DOHH2 (cell line): ENCODE measurements around the gene PIP4K2A.

Source experiments
- H3F3A ChIP-seq: fragments of 200-600 bp; sonication (generic), shearing (Covaris generic); 2 replicates; pipeline ENCODE4 v1.6.0; 2016; ENCODE audit warnings: antibody characterized with exemption, mild to moderate bottlenecking; ENCODE audit not compliant: control insufficient read depth, insufficient read depth
- H3K27ac ChIP-seq: fragments of 200-600 bp; sonication (generic); 2 replicates; pipeline ENCODE4 v1.5.1; 2014; ENCODE audit warnings: low read depth, mild to moderate bottlenecking, low read length, moderate library complexity
- H3K27me3 ChIP-seq: fragments of 200-600 bp; sonication (generic); 2 replicates; pipeline ENCODE4 v1.6.1; 2014; ENCODE audit warnings: mild to moderate bottlenecking, low read length, mixed read lengths; ENCODE audit not compliant: control insufficient read depth
- H3K36me3 ChIP-seq: fragments of 200-600 bp; sonication (generic); 2 replicates; pipeline ENCODE4 v1.6.1; 2014; ENCODE audit warnings: mild to moderate bottlenecking, low read length, moderate library complexity, mixed read lengths; ENCODE audit not compliant: control insufficient read depth
- H3K4me1 ChIP-seq: fragments of 200-600 bp; sonication (generic); 2 replicates; pipeline ENCODE4 v1.6.1; 2014; ENCODE audit warnings: mild to moderate bottlenecking, low read length, mixed read lengths; ENCODE audit not compliant: control insufficient read depth
- H3K4me2 ChIP-seq: fragments of 200-600 bp; sonication (generic); 2 replicates; pipeline ENCODE4 v1.6.0; 2014; ENCODE audit warnings: mild to moderate bottlenecking, low read length, moderate library complexity
- H3K4me3 ChIP-seq: fragments of 200-600 bp; sonication (generic); 2 replicates; pipeline ENCODE4 v1.5.1; 2014; ENCODE audit warnings: mild to moderate bottlenecking, low read length, mixed read lengths
- H3K79me2 ChIP-seq: fragments of 200-600 bp; sonication (generic); 2 replicates; pipeline ENCODE4 v1.6.1; 2014; ENCODE audit warnings: mild to moderate bottlenecking, low read length, mixed read lengths; ENCODE audit not compliant: control insufficient read depth
- H3K9me2 ChIP-seq: fragments of 200-600 bp; sonication (generic); replicated peaks from 2 replicates; pipeline ENCODE4 v1.6.1; 2014; ENCODE audit warnings: mild to moderate bottlenecking, low read length, mixed read lengths; ENCODE audit not compliant: control insufficient read depth
- H3K9me3 ChIP-seq: fragments of 200-600 bp; sonication (generic); 2 replicates; pipeline ENCODE4 v1.6.1; 2014; ENCODE audit warnings: antibody characterized with exemption, low read length, mixed read lengths; ENCODE audit not compliant: control insufficient read depth, insufficient read depth
- H4K20me1 ChIP-seq: fragments of 200-600 bp; sonication (generic); 2 replicates; pipeline ENCODE4 v1.6.0; 2014; ENCODE audit warnings: low read depth, mild to moderate bottlenecking, antibody characterized with exemption, low read length, moderate library complexity; ENCODE audit not compliant: control insufficient read depth, insufficient read depth
- EZH2phosphoT487 ChIP-seq: fragments of 200-600 bp; sonication (generic); IDR thresholded peaks from 2 replicates; pipeline ENCODE4 v1.6.1; 2017; ENCODE audit warnings: borderline replicate concordance, mild to moderate bottlenecking, antibody characterized with exemption, low read length, moderate library complexity, mixed read lengths
- TF ChIP-seq, protein P1 (sequence below): fragments of 200-600 bp; sonication (generic); IDR thresholded peaks from one replicate; pipeline ENCODE4 v1.5.1; 2014; ENCODE audit warnings: antibody characterized with exemption, mild to moderate bottlenecking, low read depth, low read length; ENCODE audit not compliant: poor library complexity, severe bottlenecking

Gene PIP4K2A

DNA sequence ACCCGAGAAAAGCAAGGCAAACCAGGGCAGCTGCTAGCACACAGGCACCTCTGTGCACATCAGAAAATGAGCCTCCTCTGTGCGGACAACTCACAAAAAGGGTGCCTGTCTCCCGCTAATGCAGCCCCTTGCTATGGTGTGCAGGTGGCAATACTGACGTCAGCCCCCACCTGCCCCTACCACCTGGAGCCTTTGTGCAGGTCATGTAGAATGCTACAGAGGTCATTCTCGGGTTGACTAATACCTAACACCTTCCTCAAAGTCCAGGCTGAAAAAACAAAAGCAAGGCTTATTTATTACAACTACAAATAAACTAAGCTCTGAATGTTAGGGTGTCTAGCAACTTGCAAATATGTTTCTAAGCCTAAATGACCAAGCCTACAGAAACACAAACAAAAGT lies 13.9 kb downstream of the PIP4K2A start:
- no peaks in the 10 kb centered on the region for H3K9me3 ChIP-seq
- no peak overlapping the region for H3K27ac ChIP-seq
- H3K4me2 ChIP-seq = 0 out of 2 replicates have a peak overlapping the region, but pooled peaks have one; percentile 6
- H4K20me1 ChIP-seq = peaks cover 16% of the 10 kb centered on the region
- TF ChIP-seq, protein P1, sequence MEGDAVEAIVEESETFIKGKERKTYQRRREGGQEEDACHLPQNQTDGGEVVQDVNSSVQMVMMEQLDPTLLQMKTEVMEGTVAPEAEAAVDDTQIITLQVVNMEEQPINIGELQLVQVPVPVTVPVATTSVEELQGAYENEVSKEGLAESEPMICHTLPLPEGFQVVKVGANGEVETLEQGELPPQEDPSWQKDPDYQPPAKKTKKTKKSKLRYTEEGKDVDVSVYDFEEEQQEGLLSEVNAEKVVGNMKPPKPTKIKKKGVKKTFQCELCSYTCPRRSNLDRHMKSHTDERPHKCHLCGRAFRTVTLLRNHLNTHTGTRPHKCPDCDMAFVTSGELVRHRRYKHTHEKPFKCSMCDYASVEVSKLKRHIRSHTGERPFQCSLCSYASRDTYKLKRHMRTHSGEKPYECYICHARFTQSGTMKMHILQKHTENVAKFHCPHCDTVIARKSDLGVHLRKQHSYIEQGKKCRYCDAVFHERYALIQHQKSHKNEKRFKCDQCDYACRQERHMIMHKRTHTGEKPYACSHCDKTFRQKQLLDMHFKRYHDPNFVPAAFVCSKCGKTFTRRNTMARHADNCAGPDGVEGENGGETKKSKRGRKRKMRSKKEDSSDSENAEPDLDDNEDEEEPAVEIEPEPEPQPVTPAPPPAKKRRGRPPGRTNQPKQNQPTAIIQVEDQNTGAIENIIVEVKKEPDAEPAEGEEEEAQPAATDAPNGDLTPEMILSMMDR = no peak
- no peak for TF ChIP-seq EZH2phosphoT487
- peaks cover 97% of the 10 kb centered on the region for H3K79me2 ChIP-seq
- H3F3A ChIP-seq = no peaks in the 10 kb centered on the region; the same call in 1 of the 2 replicates
- peaks cover 41% of the 10 kb centered on the region for H3K4me1 ChIP-seq
- H3K9me2 ChIP-seq = no peaks in the 10 kb centered on the region
- no peak overlapping the region for H3K4me3 ChIP-seq
- H3K27me3 ChIP-seq = no peaks in the 10 kb centered on the region
- 0 out of 2 replicates have a peak, but pooled peaks cover 2% of the 10 kb centered on the region for H3K36me3 ChIP-seq

DNA sequence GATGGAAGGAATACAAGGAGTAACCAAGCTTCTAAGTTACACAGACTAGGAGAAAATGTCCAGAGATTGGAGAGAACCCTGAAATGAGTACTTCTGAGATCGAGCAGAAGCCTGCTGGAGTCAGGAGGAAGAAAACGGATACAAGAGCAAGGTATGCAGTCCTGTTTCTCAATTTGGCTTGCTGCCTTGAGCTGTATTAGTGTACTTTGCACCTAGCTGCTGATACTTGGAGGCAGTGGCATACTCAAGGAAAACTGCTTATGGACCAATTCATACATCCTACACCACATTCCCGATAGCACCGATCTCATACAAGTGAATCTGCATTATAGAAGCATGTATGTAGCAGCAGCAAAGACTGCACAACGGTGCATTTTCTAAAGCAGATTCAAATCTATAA lies 14.4 kb downstream of the PIP4K2A start:
- H3K4me3 ChIP-seq = no peak overlapping the region
- no peak for TF ChIP-seq EZH2phosphoT487
- TF ChIP-seq, protein P1 = no peak
- H3K9me3 ChIP-seq = no peaks in the 10 kb centered on the region
- H3K4me2 ChIP-seq = no peak overlapping the region
- H3K79me2 ChIP-seq = peaks cover 97% of the 10 kb centered on the region
- H3K27ac ChIP-seq = no peak overlapping the region
- H3K9me2 ChIP-seq = no peaks in the 10 kb centered on the region
- H3K27me3 ChIP-seq = no peaks in the 10 kb centered on the region
- H3K36me3 ChIP-seq = 0 out of 2 replicates have a peak, but pooled peaks cover 2% of the 10 kb centered on the region
- peaks cover 16% of the 10 kb centered on the region for H4K20me1 ChIP-seq
- H3K4me1 ChIP-seq = peaks cover 36% of the 10 kb centered on the region
- no peaks in the 10 kb centered on the region; the same call in 1 of the 2 replicates for H3F3A ChIP-seq

DNA sequence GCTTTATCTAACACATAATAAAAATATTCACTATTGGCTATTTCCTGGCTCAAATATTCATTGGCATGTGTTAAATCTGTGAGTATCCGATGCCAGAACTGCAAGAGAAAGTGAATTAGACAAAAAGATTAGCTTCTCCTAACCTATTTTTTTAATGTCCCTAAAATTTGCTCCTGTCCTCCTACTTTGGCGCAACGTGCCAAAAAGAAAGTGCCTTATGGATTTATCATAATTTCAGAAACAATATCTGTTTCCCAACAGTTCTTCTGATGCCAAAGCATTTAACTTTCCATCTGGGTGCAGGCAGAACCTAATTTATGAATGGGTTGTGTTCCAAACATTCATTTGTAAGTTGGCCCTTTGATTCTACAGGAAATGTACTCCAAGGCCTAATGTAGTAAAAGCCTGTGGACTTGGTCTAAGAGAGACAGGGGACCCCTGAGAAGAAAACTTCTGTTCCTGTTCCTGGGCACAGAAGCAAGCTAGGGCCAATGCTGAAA lies 15.4 kb downstream of the PIP4K2A start:
- peaks cover 16% of the 10 kb centered on the region for H4K20me1 ChIP-seq
- H3K36me3 ChIP-seq = 0 out of 2 replicates have a peak, but pooled peaks cover 2% of the 10 kb centered on the region
- TF ChIP-seq, protein P1 = no peak
- TF ChIP-seq EZH2phosphoT487 = no peak
- no peaks in the 10 kb centered on the region for H3K9me3 ChIP-seq
- peaks cover 97% of the 10 kb centered on the region for H3K79me2 ChIP-seq
- no peaks in the 10 kb centered on the region for H3F3A ChIP-seq
- H3K27me3 ChIP-seq = no peaks in the 10 kb centered on the region
- H3K4me2 ChIP-seq = no peak overlapping the region
- H3K4me1 ChIP-seq = peaks cover 30% of the 10 kb centered on the region
- H3K9me2 ChIP-seq = no peaks in the 10 kb centered on the region
- no peak overlapping the region for H3K4me3 ChIP-seq
- no peak overlapping the region for H3K27ac ChIP-seq
